GM19025 (cell line): ENCODE data around the gene SAMD13.
A peak's percentile ranks its signal among the peaks of the same experiment; 100 is the strongest.

Experiments used
- ATAC-seq: cut with Tn5 transposase; IDR thresholded peaks from one replicate; pipeline ENCODE4 v1.9.1; 2021; ENCODE audit warnings: mild to moderate bottlenecking, low read depth, moderate library complexity; ENCODE audit not compliant: unreplicated experiment

Gene SAMD13

GRCh38 chr1:84301004-84301784 is at the start of gene SAMD13:
TSS of gene SAMD13 (plus strand) at chr1:84301708. CDS start at chr1:84303235, 1,527 bp downstream.
- ATAC-seq, result no peak

- ATAC-seq, result no peak
Observed at GRCh38 chr1:84253036-84253435, 48.5 kb upstream of the SAMD13 start.

GRCh38 chr1:84253891-84254290 is 47.6 kb upstream of the SAMD13 start:
- no peak for ATAC-seq

- ATAC-seq, result no peak
Observed at GRCh38 chr1:84254703-84255238, 46.7 kb upstream of the SAMD13 start.

GRCh38 chr1:84255582-84255981 is 45.9 kb upstream of the SAMD13 start:
- no peak for ATAC-seq

GRCh38 chr1:84257617-84258016 is 43.9 kb upstream of the SAMD13 start:
- no peak for ATAC-seq

GRCh38 chr1:84259376-84259775 is 42.1 kb upstream of the SAMD13 start:
- no peak for ATAC-seq

GRCh38 chr1:84259989-84260388 is 41.5 kb upstream of the SAMD13 start:
- ATAC-seq, result no peak

GRCh38 chr1:84260852-84261518 is 40.5 kb upstream of the SAMD13 start:
- ATAC-seq, result no peak

GRCh38 chr1:84264961-84265360 is 36.5 kb upstream of the SAMD13 start:
- ATAC-seq, result no peak

- ATAC-seq, result no peak
Observed at GRCh38 chr1:84265867-84266266, 35.6 kb upstream of the SAMD13 start.

- ATAC-seq, result no peak
Observed at GRCh38 chr1:84266748-84267147, 34.8 kb upstream of the SAMD13 start.

- ATAC-seq, result no peak
Observed at GRCh38 chr1:84267476-84267875, 34.0 kb upstream of the SAMD13 start.

GRCh38 chr1:84268346-84268745 is 33.2 kb upstream of the SAMD13 start:
- no peak for ATAC-seq

- no peak for ATAC-seq
Observed at GRCh38 chr1:84269306-84269705, 32.2 kb upstream of the SAMD13 start.

- ATAC-seq, result peak; percentile 92
Observed at GRCh38 chr1:84271441-84272151, 29.9 kb upstream of the SAMD13 start.

GRCh38 chr1:84272401-84272800 is 29.1 kb upstream of the SAMD13 start:
- no peak for ATAC-seq

GRCh38 chr1:84277343-84278059 is 24.0 kb upstream of the SAMD13 start:
- ATAC-seq, result no peak

GRCh38 chr1:84278905-84279304 is 22.6 kb upstream of the SAMD13 start:
- ATAC-seq, result no peak

- no peak for ATAC-seq
Observed at GRCh38 chr1:84280912-84281311, 20.6 kb upstream of the SAMD13 start.
